PC-9 (cell line): Measurements from ENCODE around the gene GPBAR1. TPM values are rescaled to one million over a fixed set of nuclear protein-coding genes. Genes with fewer than 3 reads are reported as not detected.

ENCODE experiments used
- BruUV-seq: library from RNA; stranded (reverse); fragments of 400-500 nt; replicated peaks from 2 replicates; lab custom pipeline; 2021; lab: Mats Ljungman, UMichigan
- CTCF ChIA-PET: fragments of 300-600 bp; sonication (Branson Sonifier 250); formaldehyde crosslinking; loops from one replicate; lab custom pipeline; 2022; ENCODE audit warnings: antibody characterized with exemption; lab: Charles Lee
- POLR2A ChIA-PET: fragments of 300-600 bp; sonication (Branson Sonifier 250); formaldehyde crosslinking; loops from one replicate; lab custom pipeline; 2022; ENCODE audit warnings: antibody characterized with exemption; ENCODE audit not compliant: unreplicated experiment; lab: Charles Lee
- DNase-seq, 2 experiments: peaks; one replicate each; pipeline versions ENCODE4 v3.0.0 to v3.0.0-alpha.2; 2015 to 2022; ENCODE audit warnings: mixed read lengths in 1 of 2
- H2AFZ ChIP-seq: fragments of 200-600 bp; sonication (generic); 2 replicates; pipeline ENCODE4 v1.8.1; 2017; ENCODE audit warnings: antibody characterized with exemption
- H3F3A ChIP-seq: fragments of 200-600 bp; sonication (generic); 2 replicates; pipeline ENCODE4 v1.8.1; 2017; ENCODE audit warnings: antibody characterized with exemption, mild to moderate bottlenecking, low read depth; ENCODE audit not compliant: insufficient read depth
- H3K27ac ChIP-seq: fragments of 200-600 bp; sonication (generic); 2 replicates; pipeline ENCODE4 v1.6.1; 2016; ENCODE audit warnings: mixed run types
- H3K27me3 ChIP-seq: fragments of 200-600 bp; sonication (generic); 2 replicates; pipeline ENCODE4 v1.6.1; 2016; ENCODE audit warnings: low read depth, mixed run types; ENCODE audit not compliant: insufficient read depth
- H3K36me3 ChIP-seq: fragments of 200-600 bp; sonication (generic); 2 replicates; pipeline ENCODE4 v1.6.1; 2016; ENCODE audit warnings: low read depth, mixed run types
- H3K4me1 ChIP-seq: fragments of 200-600 bp; sonication (generic); replicated peaks from 2 replicates; pipeline ENCODE4 v1.6.1; 2016; ENCODE audit warnings: mixed run types; ENCODE audit not compliant: insufficient read depth
- H3K4me2 ChIP-seq: fragments of 200-600 bp; sonication (generic); 2 replicates; pipeline ENCODE4 v1.6.1; 2017; ENCODE audit warnings: mixed run types
- H3K4me3 ChIP-seq: fragments of 200-600 bp; sonication (generic); 2 replicates; pipeline ENCODE4 v1.6.1; 2016; ENCODE audit warnings: mixed run types
- H3K79me2 ChIP-seq: fragments of 200-600 bp; sonication (generic); 2 replicates; pipeline ENCODE4 v1.6.1; 2017; ENCODE audit warnings: low read depth, mixed run types
- H3K9me2 ChIP-seq: fragments of 200-600 bp; sonication (generic); 2 replicates; pipeline ENCODE4 v1.8.1; 2017; ENCODE audit warnings: mild to moderate bottlenecking; ENCODE audit not compliant: insufficient read depth
- H3K9me3 ChIP-seq: fragments of 200-600 bp; sonication (generic); 2 replicates; pipeline ENCODE4 v1.8.1; 2016; ENCODE audit warnings: low read depth; ENCODE audit not compliant: insufficient read depth
- H4K20me1 ChIP-seq: fragments of 200-600 bp; sonication (generic); 2 replicates; pipeline ENCODE4 v1.8.1; 2017; ENCODE audit not compliant: insufficient read depth
- EZH2 ChIP-seq: fragments of 200-600 bp; sonication (generic); IDR thresholded peaks from 2 replicates; pipeline ENCODE4 v1.8.0; 2017; ENCODE audit warnings: antibody characterized with exemption, low read depth
- intact Hi-C: fragments of 100-400 bp; cut with micrococcal nuclease; formaldehyde crosslinking; loops from one replicate; pipeline ENCODE4 v1.10.0; 2022; ENCODE audit not compliant: unreplicated experiment
- total RNA-seq: library from RNA; stranded (reverse); gene quantifications from 2 replicates; pipeline ENCODE4 v1.2.3, GENCODE V29; 2021
- TF ChIP-seq, protein P1 (sequence below): fragments of 200-600 bp; sonication (generic); conservative IDR thresholded peaks from 2 replicates; pipeline ENCODE4 v1.6.1; 2017; ENCODE audit warnings: mixed run types, antibody characterized with exemption, mild to moderate bottlenecking, moderate library complexity

GPBAR1 gene
- total RNA-seq, 1 experiment from 2014 or later = 0.22 TPM

DNA sequence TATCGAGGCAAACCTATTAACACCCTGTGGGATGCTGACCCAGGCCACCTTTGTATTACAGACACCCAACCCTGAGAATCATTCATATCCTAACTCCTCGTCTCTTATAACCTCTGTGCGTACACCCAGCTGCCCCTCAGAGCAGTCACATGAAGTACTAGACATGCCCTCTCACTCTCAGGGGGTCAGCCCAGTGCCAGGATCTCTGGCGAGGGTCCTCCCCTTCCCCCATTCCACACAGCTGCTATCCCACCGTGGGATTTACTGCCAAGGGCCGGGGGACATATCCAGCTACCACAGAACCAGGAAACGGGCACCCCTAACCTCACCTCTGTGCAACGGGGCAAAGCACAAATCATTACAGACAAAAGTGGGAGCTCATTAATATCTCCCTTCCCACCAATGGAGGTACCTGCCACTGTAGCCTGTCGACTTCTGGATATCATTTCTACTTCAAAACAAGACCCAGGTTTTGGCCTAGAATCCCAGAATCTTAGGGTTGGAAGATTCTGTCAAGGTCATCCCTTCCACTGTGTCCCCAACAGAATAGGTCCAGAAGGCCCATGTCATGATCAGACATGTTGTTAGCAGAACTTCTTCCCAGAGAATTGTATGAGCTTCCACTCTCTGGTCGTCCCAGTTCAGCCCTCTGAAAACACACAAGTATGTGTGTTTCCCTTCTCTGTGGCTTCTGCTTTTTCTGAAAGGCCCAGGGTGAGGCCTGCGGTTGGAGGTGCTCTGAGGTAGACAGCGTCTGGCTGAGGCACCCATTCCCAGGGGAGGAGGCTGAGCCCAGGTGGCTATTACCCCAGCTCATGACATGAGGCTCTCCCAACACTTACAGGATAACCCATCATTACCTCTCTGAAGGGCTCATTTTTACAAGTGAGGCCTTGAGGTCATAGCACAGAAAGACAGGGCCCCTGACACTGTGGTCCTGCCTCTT, 29.8 kb downstream of the GPBAR1 start:
- Histone ChIP-seq H3K4me3 (peak overlapping the region; percentile 89), H3K27ac (peak overlapping the region; percentile 96), H3K4me1 (peaks cover 86% of the 10 kb centered on the region), H3F3A (peaks cover 62% of the 10 kb centered on the region), H4K20me1 (peaks cover 3% of the 10 kb centered on the region; the same call in 1 of the 2 replicates), H3K4me2 (peak overlapping the region; percentile 99), H3K9me3 (no peaks in the 10 kb centered on the region), H3K36me3 (no peaks in the 10 kb centered on the region), H2AFZ (no peak overlapping the region), H3K9me2 (no peaks in the 10 kb centered on the region), H3K27me3 (no peaks in the 10 kb centered on the region), H3K79me2 (peaks cover 60% of the 10 kb centered on the region)
- TF ChIP-seq, protein P1, sequence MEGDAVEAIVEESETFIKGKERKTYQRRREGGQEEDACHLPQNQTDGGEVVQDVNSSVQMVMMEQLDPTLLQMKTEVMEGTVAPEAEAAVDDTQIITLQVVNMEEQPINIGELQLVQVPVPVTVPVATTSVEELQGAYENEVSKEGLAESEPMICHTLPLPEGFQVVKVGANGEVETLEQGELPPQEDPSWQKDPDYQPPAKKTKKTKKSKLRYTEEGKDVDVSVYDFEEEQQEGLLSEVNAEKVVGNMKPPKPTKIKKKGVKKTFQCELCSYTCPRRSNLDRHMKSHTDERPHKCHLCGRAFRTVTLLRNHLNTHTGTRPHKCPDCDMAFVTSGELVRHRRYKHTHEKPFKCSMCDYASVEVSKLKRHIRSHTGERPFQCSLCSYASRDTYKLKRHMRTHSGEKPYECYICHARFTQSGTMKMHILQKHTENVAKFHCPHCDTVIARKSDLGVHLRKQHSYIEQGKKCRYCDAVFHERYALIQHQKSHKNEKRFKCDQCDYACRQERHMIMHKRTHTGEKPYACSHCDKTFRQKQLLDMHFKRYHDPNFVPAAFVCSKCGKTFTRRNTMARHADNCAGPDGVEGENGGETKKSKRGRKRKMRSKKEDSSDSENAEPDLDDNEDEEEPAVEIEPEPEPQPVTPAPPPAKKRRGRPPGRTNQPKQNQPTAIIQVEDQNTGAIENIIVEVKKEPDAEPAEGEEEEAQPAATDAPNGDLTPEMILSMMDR = no peak
- TF ChIP-seq EZH2 = no peak
- ChIA-PET POLR2A (interaction anchor here (0.5 to 0.7 kb wide), 4 partner anchors 7 to 1372 kb away, joined by 3 to 16 read pairs (median 3); no protein-coding TSS in a partner anchor), CTCF (interaction anchor here (0.6 to 4.5 kb wide), 3 partner anchors 18 to 437 kb away, joined by 4 to 26 read pairs (median 6); no protein-coding TSS in a partner anchor)
- TSS peak; percentile 20 for BruUV-seq
- intact Hi-C loops = loop anchor here (1.0 to 5.0 kb wide), 2 partner anchors 18 to 277 kb away; partner anchors contain the start of genes CNOT9 and USP37
- DNase-seq = no peak

DNA sequence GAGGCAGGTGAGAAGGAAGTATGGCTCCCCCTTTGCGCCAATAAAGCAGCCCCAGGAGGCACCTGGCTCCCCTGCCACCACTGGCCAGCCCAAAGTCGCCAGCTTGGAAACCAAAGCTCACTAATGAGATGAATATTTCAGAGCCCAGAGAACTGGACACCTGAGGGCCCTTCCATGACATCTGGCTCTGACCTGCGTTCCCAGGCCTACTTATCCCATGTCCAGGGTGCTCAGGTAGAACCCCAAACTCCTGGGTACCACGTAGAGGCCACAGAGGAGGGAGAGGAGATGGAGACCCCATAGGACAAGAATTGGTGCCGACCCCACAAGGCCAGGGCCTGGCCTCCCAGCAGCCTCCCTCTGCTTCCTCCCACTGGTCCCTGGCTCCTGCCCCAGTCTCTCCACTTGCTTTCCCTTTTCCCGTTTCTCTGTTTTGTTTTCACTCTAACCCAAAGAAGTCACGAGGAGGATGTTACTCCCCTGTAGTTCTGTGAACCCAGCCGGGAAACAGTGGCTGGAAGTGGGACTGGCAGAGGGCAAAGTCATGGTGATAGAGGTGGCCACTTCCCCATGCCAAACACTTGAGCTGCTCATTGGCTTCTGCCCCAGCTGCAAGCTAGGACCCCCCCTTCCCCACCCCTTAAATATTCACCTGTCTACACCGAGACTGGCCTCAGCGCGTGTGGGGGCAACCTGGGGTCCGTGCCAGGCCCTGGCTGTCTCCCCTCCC, 30.7 kb downstream of the GPBAR1 start:
- Histone ChIP-seq H3K9me3 (no peaks in the 10 kb centered on the region), H3K4me2 (peak overlapping the region; percentile 99), H3K36me3 (no peaks in the 10 kb centered on the region), H3K27me3 (no peaks in the 10 kb centered on the region), H3K4me3 (peak overlapping the region; percentile 89), H3K79me2 (peaks cover 51% of the 10 kb centered on the region), H3K4me1 (peaks cover 86% of the 10 kb centered on the region), H3K27ac (peak overlapping the region; percentile 96), H3F3A (peaks cover 62% of the 10 kb centered on the region), H3K9me2 (no peaks in the 10 kb centered on the region), H2AFZ (peak overlapping the region; percentile 65), H4K20me1 (peaks cover 3% of the 10 kb centered on the region; the same call in 1 of the 2 replicates)
- no peak for DNase-seq
- CTCF ChIA-PET = interaction anchor here (0.8 to 4.5 kb wide), 3 partner anchors 9 to 105 kb away, joined by 3 to 26 read pairs (median 3); no protein-coding TSS in a partner anchor
- TF ChIP-seq, protein P1 = no peak
- TF ChIP-seq EZH2 = no peak
- intact Hi-C loops = loop anchor here (1.0 to 5.0 kb wide), 3 partner anchors 19 to 276 kb away; partner anchors contain the start of genes CNOT9 and USP37
- BruUV-seq = no TSS peak
- POLR2A ChIA-PET = interaction anchor here (0.6 to 0.7 kb wide), 2 partner anchors 32 to 995 kb away, joined by 3 to 4 read pairs; no protein-coding TSS in a partner anchor
